H1 (cell line): ENCODE results near the gene CAMK2B. TPM values are rescaled to one million over a fixed set of nuclear protein-coding genes. Genes with fewer than 3 reads are reported as not detected.

Experiments
- CTCF ChIA-PET: fragments of 300-600 bp; sonication (Branson Sonifier 250); formaldehyde crosslinking; loops from one replicate; lab custom pipeline; 2021; ENCODE audit not compliant: partially characterized antibody; lab: Charles Lee
- POLR2A ChIA-PET: fragments of 300-600 bp; sonication (Branson Sonifier 250); formaldehyde crosslinking; loops from one replicate; lab custom pipeline; 2021; ENCODE audit warnings: inconsistent platforms; ENCODE audit not compliant: partially characterized antibody; lab: Charles Lee
- DNase-seq, 2 experiments: peaks; one replicate each; pipeline versions ENCODE4 v3.0.0 to v3.0.0-alpha.2; 2010 to 2022; ENCODE audit warnings: low spot score in 2 of 2, low read depth in 1 of 2, mixed read lengths in 1 of 2
- FAIRE-seq: peaks from 2 replicates; lab custom pipeline; 2011; peaks lifted over from hg19 to GRCh38; lab: Jason Lieb, UNC
- H2AFZ ChIP-seq: 2 replicates; pipeline ENCODE4 v1.8.1; 2012; ENCODE audit warnings: low read length, inconsistent platforms
- H2AK5ac ChIP-seq: 2 replicates; pipeline ENCODE4 v1.6.1; 2013; ENCODE audit warnings: low read depth, low read length
- H2BK120ac ChIP-seq: replicated peaks from 2 replicates; pipeline ENCODE3; 2013; ENCODE audit warnings: low read depth, low read length, inconsistent platforms
- H2BK12ac ChIP-seq: 2 replicates; pipeline ENCODE4 v1.6.1; 2013; ENCODE audit warnings: low read depth, low read length
- H2BK15ac ChIP-seq: 2 replicates; pipeline ENCODE4 v1.6.1; 2013; ENCODE audit warnings: low read length
- H2BK20ac ChIP-seq: 2 replicates; pipeline ENCODE4 v1.6.1; 2013; ENCODE audit warnings: low read length
- H2BK5ac ChIP-seq: 2 replicates; pipeline ENCODE4 v1.6.1; 2013; ENCODE audit warnings: low read depth, low read length
- H3K14ac ChIP-seq: 2 replicates; pipeline ENCODE4 v1.6.1; 2013; ENCODE audit warnings: inconsistent platforms; ENCODE audit not compliant: insufficient read length
- H3K18ac ChIP-seq: 2 replicates; pipeline ENCODE4 v1.6.1; 2013; ENCODE audit warnings: low read length; ENCODE audit errors: extremely low read depth
- H3K23ac ChIP-seq: 2 replicates; pipeline ENCODE4 v1.6.1; 2013; ENCODE audit warnings: inconsistent platforms; ENCODE audit not compliant: insufficient read length
- H3K23me2 ChIP-seq: 2 replicates; pipeline ENCODE4 v1.6.1; 2013; ENCODE audit warnings: low read depth, low read length
- H3K27ac ChIP-seq: 2 replicates; pipeline ENCODE4 v1.6.1; 2011; ENCODE audit warnings: low read depth, low read length, inconsistent platforms
- H3K27me3 ChIP-seq, 4 experiments: replicated peaks in 1 of 4; 1 replicate in 1 of 4; 2 replicates in 3 of 4; pipeline versions ENCODE4 v1.6.1 to v1.8.1; 2011 to 2013; ENCODE audit warnings: low read length in 3 of 4, mild to moderate bottlenecking in 3 of 4, inconsistent platforms in 2 of 4, mixed read lengths in 2 of 4, moderate library complexity in 1 of 4; ENCODE audit not compliant: control insufficient read depth in 3 of 4, insufficient read depth in 3 of 4; ENCODE audit errors: extremely low read depth in 1 of 4
- H3K36me3 ChIP-seq, 4 experiments: 2 replicates each; pipeline versions ENCODE4 v1.6.1 to v1.8.1; 2011 to 2013; ENCODE audit warnings: mild to moderate bottlenecking in 4 of 4, low read length in 3 of 4, moderate library complexity in 2 of 4, control low read depth in 1 of 4, inconsistent platforms in 1 of 4; ENCODE audit not compliant: insufficient read depth in 4 of 4, control insufficient read depth in 2 of 4
- H3K4ac ChIP-seq: replicated peaks from 2 replicates; pipeline ENCODE3; 2013; ENCODE audit warnings: low read length, low read depth, mixed read lengths, inconsistent platforms; ENCODE audit not compliant: insufficient read length
- H3K4me1 ChIP-seq, 4 experiments: replicated peaks in 1 of 4; 1 replicate in 1 of 4; 2 replicates in 3 of 4; pipeline versions ENCODE4 v1.6.1 to v1.8.1; 2011 to 2013; ENCODE audit warnings: low read length in 3 of 4, inconsistent platforms in 2 of 4, mixed read lengths in 1 of 4; ENCODE audit not compliant: insufficient read depth in 4 of 4, control insufficient read depth in 3 of 4
- H3K4me2 ChIP-seq, 2 experiments: 2 replicates each; pipeline versions ENCODE4 v1.6.1 to v1.8.1; 2011 to 2013; ENCODE audit warnings: low read depth in 2 of 2, low read length in 2 of 2, control low read depth in 1 of 2, inconsistent platforms in 1 of 2, mild to moderate bottlenecking in 1 of 2; ENCODE audit not compliant: insufficient read depth in 1 of 2
- H3K4me3 ChIP-seq, 4 experiments: fragments of 200-600, 300-600 bp in 1 of 4; sonication (generic), shearing (Covaris generic), sonication (Bioruptor Twin) in 1 of 4; 2 replicates each; pipeline versions ENCODE4 v1.5.1 to v1.8.1; 2011 to 2016; ENCODE audit warnings: low read length in 4 of 4, low read depth in 3 of 4, control low read depth in 2 of 4, inconsistent platforms in 2 of 4, mild to moderate bottlenecking in 2 of 4, mixed read lengths in 1 of 4, moderate library complexity in 1 of 4; ENCODE audit not compliant: insufficient read depth in 2 of 4; ENCODE audit errors: extremely low read depth in 1 of 4
- H3K56ac ChIP-seq: replicated peaks from 2 replicates; pipeline ENCODE3; 2013; ENCODE audit warnings: low read depth, mild to moderate bottlenecking, mixed read lengths, low read length, inconsistent platforms; ENCODE audit not compliant: insufficient read length
- H3K79me1 ChIP-seq: 2 replicates; pipeline ENCODE4 v1.6.1; 2013; ENCODE audit warnings: low read depth, low read length, control low read depth
- H3K79me2 ChIP-seq, 2 experiments: 2 replicates each; pipeline versions ENCODE4 v1.6.1 to v1.8.1; 2012 to 2013; ENCODE audit warnings: low read length in 2 of 2, mild to moderate bottlenecking in 2 of 2, inconsistent platforms in 1 of 2; ENCODE audit not compliant: insufficient read depth in 2 of 2, control insufficient read depth in 1 of 2
- H3K9ac ChIP-seq, 4 experiments: replicated peaks in 1 of 4; 1 replicate in 1 of 4; 2 replicates in 3 of 4; pipeline versions ENCODE4 v1.6.1 to v1.8.1; 2011 to 2013; ENCODE audit warnings: low read depth in 3 of 4, low read length in 3 of 4, control low read depth in 2 of 4, mild to moderate bottlenecking in 2 of 4, moderate library complexity in 2 of 4, inconsistent platforms in 1 of 4; ENCODE audit errors: extremely low read depth in 1 of 4
- H3K9me3 ChIP-seq, 2 experiments: 2 replicates each; pipeline versions ENCODE4 v1.6.1 to v1.8.1; 2012 to 2013; ENCODE audit warnings: mild to moderate bottlenecking in 2 of 2, moderate library complexity in 2 of 2, control low read depth in 1 of 2, inconsistent platforms in 1 of 2, low read depth in 1 of 2, low read length in 1 of 2, mixed read lengths in 1 of 2; ENCODE audit not compliant: insufficient read depth in 2 of 2
- H4K20me1 ChIP-seq, 2 experiments: replicated peaks in 1 of 2; 2 replicates each; pipeline versions ENCODE3 to v1.8.1; 2011 to 2013; ENCODE audit warnings: inconsistent platforms in 2 of 2, low read length in 2 of 2, mild to moderate bottlenecking in 1 of 2; ENCODE audit not compliant: insufficient read depth in 2 of 2, control insufficient read depth in 1 of 2
- H4K5ac ChIP-seq: 2 replicates; pipeline ENCODE4 v1.6.1; 2013; ENCODE audit warnings: low read length, low read depth, mixed read lengths, inconsistent platforms; ENCODE audit not compliant: insufficient read length
- H4K8ac ChIP-seq: 2 replicates; pipeline ENCODE4 v1.8.0; 2013; ENCODE audit warnings: mild to moderate bottlenecking, moderate library complexity, low read length, inconsistent platforms; ENCODE audit not compliant: insufficient read depth; ENCODE audit errors: extremely low read depth
- H4K91ac ChIP-seq: replicated peaks from 2 replicates; pipeline ENCODE3; 2013; ENCODE audit warnings: low read length, mixed read lengths, inconsistent platforms; ENCODE audit not compliant: insufficient read length
- CREB1 ChIP-seq: IDR thresholded peaks from 2 replicates; pipeline ENCODE4 v1.6.1; 2012; ENCODE audit warnings: inconsistent platforms
- EGR1 ChIP-seq: IDR thresholded peaks from 2 replicates; pipeline ENCODE4 v1.6.1; 2011; ENCODE audit warnings: low read depth, low read length, borderline replicate concordance
- FOSL1 ChIP-seq: IDR thresholded peaks from 2 replicates; pipeline ENCODE4 v1.6.1; 2011; ENCODE audit warnings: mild to moderate bottlenecking, low read depth, low read length, moderate library complexity; ENCODE audit not compliant: insufficient read depth
- POLR2AphosphoS5 ChIP-seq: IDR thresholded peaks from 2 replicates; pipeline ENCODE4 v1.6.1; 2011; ENCODE audit warnings: low read depth, low read length
- RAD21 ChIP-seq, 2 experiments: IDR thresholded peaks in 1 of 2; conservative IDR thresholded peaks in 1 of 2; 2 replicates each; pipeline ENCODE4 v1.6.1; 2011; ENCODE audit warnings: low read depth in 2 of 2, low read length in 2 of 2, improper control_type of control experiment in 1 of 2, inconsistent platforms in 1 of 2, mild to moderate bottlenecking in 1 of 2, moderate library complexity in 1 of 2
- SIN3A ChIP-seq, 2 experiments: IDR thresholded peaks in 1 of 2; conservative IDR thresholded peaks in 1 of 2; 2 replicates each; pipeline ENCODE4 v1.6.1; 2011 to 2012; ENCODE audit warnings: low read length in 2 of 2, improper control_type of control experiment in 1 of 2, low read depth in 1 of 2, mild to moderate bottlenecking in 1 of 2
- SIRT6 ChIP-seq: IDR thresholded peaks from one replicate; pipeline ENCODE4 v1.7.1; 2012; ENCODE audit warnings: low read length, inconsistent platforms
- SP2 ChIP-seq: IDR thresholded peaks from 2 replicates; pipeline ENCODE4 v1.6.1; 2012; ENCODE audit warnings: mild to moderate bottlenecking, low read length, inconsistent platforms
- TEAD4 ChIP-seq: IDR thresholded peaks from 2 replicates; pipeline ENCODE4 v1.6.1; 2012; ENCODE audit warnings: low read depth, low read length, inconsistent platforms, mixed read lengths
- WGBS, 2 experiments: shearing (Covaris generic) in 1 of 2; methylation state at CpG; one replicate each; pipeline versions ENCODE4 v1.1.6 to v1.1.7; 2013 to 2015; ENCODE audit warnings: low lambda C conversion rate in 2 of 2, mixed read lengths in 2 of 2, inconsistent platforms in 1 of 2, low coverage in 1 of 2, missing lambda C conversion rate in 1 of 2; ENCODE audit not compliant: insufficient replicate concordance in 2 of 2, insufficient coverage in 1 of 2, insufficient read length in 1 of 2; ENCODE audit errors: extremely low coverage in 1 of 2, missing lambda C conversion rate in 1 of 2; 5-methylcytosine and 5-hydroxymethylcytosine counted together
- polyA plus RNA-seq, 7 experiments: library from polyadenylated mRNA; depleted of rRNA in 3 of 7; stranded (reverse) in 5 of 7; unstranded in 2 of 7; fragments of >200 nt in 5 of 7; fragments of 200-250 nt in 2 of 7; gene quantifications; 1 replicate in 5 of 7; 2 replicates in 1 of 7; 4 replicates in 1 of 7; pipeline versions ENCODE4 v1.2.1 to v1.2.3, GENCODE V29; 2011 to 2013; ENCODE audit warnings: missing spikeins in 2 of 7, mixed read lengths in 2 of 7
- total RNA-seq: library from RNA; stranded (reverse); fragmentation: NEBNext Ultra II Directional; extraction: Animal tissue kit (Norgen Biotek cat#: 25700); gene quantifications from 2 replicates; pipeline ENCODE4 v1.2.1, GENCODE V29; 2021
- TF ChIP-seq, protein P1 (sequence below): IDR thresholded peaks from 2 replicates; pipeline ENCODE4 v1.6.1; 2012; ENCODE audit warnings: inconsistent platforms

The CAMK2B gene
- total and polyA plus RNA-seq, 2 of the 8 experiments (the other 6 are each of a cell fraction or from before 2014, with no cell fraction given): 0.05 to 0.15 TPM

DNA sequence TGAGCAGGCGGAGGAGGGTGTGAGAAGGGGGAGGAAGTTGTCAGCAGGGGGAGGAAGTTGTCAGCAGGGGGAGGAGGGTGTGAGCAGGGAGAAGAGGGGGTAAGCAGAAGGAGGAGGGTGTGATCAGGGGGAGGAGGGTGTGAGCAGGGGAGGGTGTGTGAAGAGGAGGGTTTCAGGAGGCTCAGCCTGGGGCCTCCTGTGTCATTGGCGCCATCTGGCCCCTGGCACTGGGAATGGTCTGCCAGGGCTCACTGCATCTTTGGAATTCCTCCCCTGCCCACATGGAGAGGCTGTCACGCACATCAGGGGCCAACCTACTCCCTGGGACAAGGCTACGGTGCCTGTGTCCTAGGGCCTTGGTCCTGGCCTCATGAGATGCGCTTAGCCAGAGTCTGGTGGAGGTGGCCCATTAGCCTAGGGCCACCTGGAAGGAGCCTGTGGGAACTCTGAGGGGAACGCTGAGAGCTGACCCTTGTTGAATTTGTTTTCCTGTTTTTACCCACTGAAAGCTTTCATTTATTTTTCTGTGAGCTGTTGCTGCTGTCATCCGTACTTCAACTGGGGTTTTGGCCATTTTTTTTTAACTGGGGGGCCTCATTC lies 18.0 kb downstream of the CAMK2B start:
- Histone ChIP-seq H3K79me2 (no peaks in the 10 kb centered on the region), H3K23me2 (peaks cover 8% of the 10 kb centered on the region; the same call in 1 of the 2 replicates), H2BK20ac (no peak overlapping the region), H2BK15ac (no peak overlapping the region), H3K79me1 (no peaks in the 10 kb centered on the region), H4K91ac (no peak overlapping the region), H3K4me1 (peaks cover 0 to 8% (median 6%) of the 10 kb centered on the region in 4 experiments; a peak in 4 of 7 replicates), H2BK5ac (no peak overlapping the region), H3K9ac (no peak overlapping the region), H4K5ac (no peak overlapping the region), H2BK12ac (no peak overlapping the region), H3K14ac (no peak overlapping the region), H4K8ac (no peak overlapping the region), H2BK120ac (no peak overlapping the region), H3K4me2 (no peak overlapping the region), H3K36me3 (no peaks in the 10 kb centered on the region), H3K27ac (no peak overlapping the region), H2AFZ (no peak overlapping the region), H3K9me3 (no peaks in the 10 kb centered on the region), H3K4ac (no peak overlapping the region), H4K20me1 (no peaks in the 10 kb centered on the region), H2AK5ac (no peak overlapping the region), H3K4me3 (no peak overlapping the region), H3K27me3 (peaks cover 14 to 31% (median 28%) of the 10 kb centered on the region in 4 experiments; a peak in 6 of 7 replicates), H3K23ac (no peak overlapping the region), H3K56ac (no peak overlapping the region), H3K18ac (no peak overlapping the region)
- peak in 1 of 2 experiments; percentile 49 for DNase-seq
- 62% methylated on average over 6 of the region's 7 CpGs; no CpG with 5 or more reads in 1 of the 2 experiments for WGBS, 2 experiments
- POLR2A ChIA-PET: interaction anchor here (1.1 kb wide), 1 partner anchor 13 kb away, joined by 3 read pairs; no protein-coding TSS in a partner anchor
- CTCF ChIA-PET: interaction anchor here (0.6 to 3.4 kb wide), 11 partner anchors 13 to 258 kb away, joined by 3 to 37 read pairs (median 3); no protein-coding TSS in a partner anchor
- no peak for FAIRE-seq
- TF ChIP-seq POLR2AphosphoS5 (no peak), SIN3A (conservative IDR thresholded peaks at IDR 0.05 in 1 of 2, IDR thresholded peaks at IDR 0.05 in 1 of 2; ENCODE audit: low read depth in 1 of 2, low read length in 2 of 2) (no peak), SP2 (no peak), CREB1 (no peak), FOSL1 (no peak), SIRT6 (no peak), RAD21 (IDR thresholded peaks at IDR 0.05 in 1 of 2, conservative IDR thresholded peaks at IDR 0.05 in 1 of 2; ENCODE audit: low read depth in 2 of 2, low read length in 2 of 2) (peak; percentile 66 to 71), EGR1 (no peak), TEAD4 (peak; percentile 85)
- TF ChIP-seq, protein P1, sequence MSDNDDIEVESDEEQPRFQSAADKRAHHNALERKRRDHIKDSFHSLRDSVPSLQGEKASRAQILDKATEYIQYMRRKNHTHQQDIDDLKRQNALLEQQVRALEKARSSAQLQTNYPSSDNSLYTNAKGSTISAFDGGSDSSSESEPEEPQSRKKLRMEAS: 0 out of 2 replicates have a peak, but pooled peaks have one; percentile 34
